ENCODE data around the gene SDK2.

SDK2 gene

GRCh38 chr17:73644145-73645049, at the start of gene SDK2:
Gene SDK2, minus strand, starts transcription at chr17:73644445. Its CDS starts 357 bp downstream, at chr17:73644088.
- DNase-seq (ENCODE audit: low read depth): no peak

- DNase-seq (ENCODE audit: low read depth): no peak
Measured at GRCh38 chr17:73693071-73693470, 48.8 kb upstream of the SDK2 start.

GRCh38 chr17:73691321-73691766, 47.1 kb upstream of the SDK2 start:
- no peak for DNase-seq (ENCODE audit: low read depth)

GRCh38 chr17:73690676-73691075, 46.4 kb upstream of the SDK2 start:
- DNase-seq (ENCODE audit: low read depth): no peak

GRCh38 chr17:73689596-73690275, 45.5 kb upstream of the SDK2 start:
- DNase-seq (ENCODE audit: low read depth): no peak

GRCh38 chr17:73686961-73687360, 42.7 kb upstream of the SDK2 start:
- DNase-seq (ENCODE audit: low read depth): no peak

- no peak for DNase-seq (ENCODE audit: low read depth)
Measured at GRCh38 chr17:73686126-73686525, 41.9 kb upstream of the SDK2 start.

- no peak for DNase-seq (ENCODE audit: low read depth)
Measured at GRCh38 chr17:73684183-73684582, 39.9 kb upstream of the SDK2 start.

GRCh38 chr17:73683771-73684170, 39.5 kb upstream of the SDK2 start:
- DNase-seq (ENCODE audit: low read depth): no peak

- no peak for DNase-seq (ENCODE audit: low read depth)
Measured at GRCh38 chr17:73681946-73682345, 37.7 kb upstream of the SDK2 start.

GRCh38 chr17:73679476-73679875, 35.2 kb upstream of the SDK2 start:
- DNase-seq (ENCODE audit: low read depth): no peak

- no peak for DNase-seq (ENCODE audit: low read depth)
Measured at GRCh38 chr17:73678999-73679398, 34.8 kb upstream of the SDK2 start.

- no peak for DNase-seq (ENCODE audit: low read depth)
Measured at GRCh38 chr17:73669771-73670170, 25.5 kb upstream of the SDK2 start.

- no peak for DNase-seq (ENCODE audit: low read depth)
Measured at GRCh38 chr17:73667181-73667959, 23.1 kb upstream of the SDK2 start.

- DNase-seq (ENCODE audit: low read depth): no peak
Measured at GRCh38 chr17:73663614-73664013, 19.4 kb upstream of the SDK2 start.

GRCh38 chr17:73660366-73660765, 16.1 kb upstream of the SDK2 start:
- DNase-seq (ENCODE audit: low read depth): no peak

GRCh38 chr17:73658821-73659515, 14.7 kb upstream of the SDK2 start:
- DNase-seq (ENCODE audit: low read depth): no peak

GRCh38 chr17:73657473-73658116, 13.3 kb upstream of the SDK2 start:
- no peak for DNase-seq (ENCODE audit: low read depth)

- no peak for DNase-seq (ENCODE audit: low read depth)
Measured at GRCh38 chr17:73654241-73654640, 10.0 kb upstream of the SDK2 start.

- DNase-seq (ENCODE audit: low read depth): no peak
Measured at GRCh38 chr17:73653810-73654209, 9.6 kb upstream of the SDK2 start.

- no peak for DNase-seq (ENCODE audit: low read depth)
Measured at GRCh38 chr17:73652886-73653480, 8.7 kb upstream of the SDK2 start.

Measured in EH (cell line).